Glomerular endothelial cell (primary cell): ENCODE data around the gene KREMEN1. TPM values are rescaled to one million over a fixed set of nuclear protein-coding genes. Genes with fewer than 3 reads are reported as not detected.

Experiments used
- DNase-seq: peaks from one replicate; pipeline ENCODE4 v3.0.0-alpha.2; 2011; ENCODE audit warnings: low read depth, low spot score; ENCODE audit errors: extremely low read depth
- total RNA-seq: library from RNA; depleted of rRNA; stranded (reverse); fragments of >200 nt; gene quantifications from 2 replicates; pipeline ENCODE4 v1.2.3, GENCODE V29; 2015

Gene KREMEN1
- total RNA-seq, 1 donor from 2014 or later = 2.3 TPM

DNA sequence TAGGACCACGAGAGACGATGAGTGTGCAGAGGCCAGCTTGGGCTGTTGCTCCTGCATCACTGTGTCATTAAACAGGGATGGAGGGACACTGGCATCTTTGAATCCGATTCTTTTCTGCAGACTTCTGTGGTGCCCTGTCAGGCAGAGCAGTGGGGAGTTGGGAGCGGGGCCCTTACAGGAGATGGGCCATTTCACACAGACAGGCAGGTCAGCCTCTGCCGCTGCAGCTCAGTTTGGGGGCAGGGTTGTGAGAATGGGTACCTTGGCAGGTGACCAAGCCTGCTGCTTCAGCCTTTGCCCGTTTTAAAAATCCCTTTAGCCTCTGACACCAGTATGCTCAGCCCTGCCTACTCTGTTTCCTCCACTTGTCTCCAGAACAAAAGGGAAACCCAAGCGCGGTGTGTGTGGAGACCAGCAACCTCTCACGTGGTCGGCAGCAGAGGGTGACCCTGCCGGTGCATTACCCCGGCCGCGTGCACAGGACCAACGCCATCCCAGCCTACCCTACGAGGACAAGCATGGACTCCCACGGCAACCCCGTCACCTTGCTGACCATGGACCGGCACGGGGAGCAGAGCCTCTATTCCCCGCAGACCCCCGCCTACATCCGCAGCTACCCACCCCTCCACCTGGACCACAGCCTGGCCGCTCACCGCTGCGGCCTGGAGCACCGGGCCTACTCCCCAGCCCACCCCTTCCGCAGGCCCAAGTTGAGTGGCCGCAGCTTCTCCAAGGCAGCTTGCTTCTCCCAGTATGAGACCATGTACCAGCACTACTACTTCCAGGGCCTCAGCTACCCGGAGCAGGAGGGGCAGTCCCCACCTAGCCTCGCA, 23.8 kb upstream of the KREMEN1 start:
- DNase-seq = no peak

DNA sequence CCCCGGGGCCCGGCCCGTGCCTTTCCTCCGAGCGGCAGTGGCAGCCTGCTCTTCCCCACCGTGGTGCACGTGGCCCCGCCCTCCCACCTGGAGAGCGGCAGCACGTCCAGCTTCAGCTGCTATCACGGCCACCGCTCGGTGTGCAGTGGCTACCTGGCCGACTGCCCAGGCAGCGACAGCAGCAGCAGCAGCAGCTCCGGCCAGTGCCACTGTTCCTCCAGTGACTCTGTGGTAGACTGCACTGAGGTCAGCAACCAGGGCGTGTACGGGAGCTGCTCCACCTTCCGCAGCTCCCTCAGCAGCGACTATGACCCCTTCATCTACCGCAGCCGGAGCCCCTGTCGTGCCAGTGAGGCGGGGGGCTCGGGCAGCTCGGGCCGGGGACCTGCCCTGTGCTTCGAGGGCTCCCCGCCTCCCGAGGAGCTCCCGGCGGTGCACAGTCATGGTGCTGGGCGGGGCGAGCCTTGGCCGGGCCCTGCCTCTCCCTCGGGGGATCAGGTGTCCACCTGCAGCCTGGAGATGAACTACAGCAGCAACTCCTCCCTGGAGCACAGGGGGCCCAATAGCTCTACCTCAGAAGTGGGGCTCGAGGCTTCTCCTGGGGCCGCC, 23.1 kb upstream of the KREMEN1 start:
- DNase-seq = no peak

DNA sequence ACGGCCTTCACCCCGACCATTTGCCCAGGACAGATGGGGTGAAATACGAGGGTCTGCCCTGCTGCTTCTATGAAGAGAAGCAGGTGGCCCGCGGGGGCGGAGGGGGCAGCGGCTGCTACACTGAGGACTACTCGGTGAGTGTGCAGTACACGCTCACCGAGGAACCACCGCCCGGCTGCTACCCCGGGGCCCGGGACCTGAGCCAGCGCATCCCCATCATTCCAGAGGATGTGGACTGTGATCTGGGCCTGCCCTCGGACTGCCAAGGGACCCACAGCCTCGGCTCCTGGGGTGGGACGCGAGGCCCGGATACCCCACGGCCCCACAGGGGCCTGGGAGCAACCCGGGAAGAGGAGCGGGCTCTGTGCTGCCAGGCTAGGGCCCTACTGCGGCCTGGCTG, 22.4 kb upstream of the KREMEN1 start:
- no peak for DNase-seq

DNA sequence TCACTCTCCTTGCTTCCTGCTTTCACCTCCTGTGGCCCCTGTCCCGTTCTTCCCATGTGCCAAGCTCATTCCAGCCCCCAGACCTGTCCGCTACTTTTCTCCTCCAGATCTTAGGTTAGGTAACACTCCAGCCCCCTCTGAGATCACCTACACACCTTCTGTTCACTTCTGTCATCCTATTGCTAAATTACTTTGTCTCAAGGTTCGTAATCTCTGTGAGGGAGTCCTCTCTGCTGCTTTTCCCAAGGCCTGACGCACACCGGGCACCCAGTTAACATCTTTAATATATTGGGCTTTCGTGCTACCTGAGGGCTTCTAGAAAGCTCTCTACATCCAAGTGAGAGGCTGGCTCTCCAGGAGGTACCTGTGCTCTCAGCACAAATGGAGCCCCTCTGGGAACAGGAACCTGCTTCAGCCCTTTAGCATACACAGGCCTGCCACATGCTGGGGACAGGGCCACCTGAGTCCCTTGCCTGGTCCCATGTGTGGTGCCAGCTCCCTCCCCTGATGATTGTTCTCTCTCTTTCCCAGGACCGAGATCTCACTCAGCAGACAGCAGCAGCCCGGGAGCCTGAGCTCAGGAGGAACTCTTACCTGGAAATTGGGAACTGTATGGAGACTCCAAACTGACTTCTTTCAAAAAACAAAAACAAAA, 19.7 kb upstream of the KREMEN1 start:
- no peak for DNase-seq

- no peak for DNase-seq
Observed at GRCh38 chr22:29054251-29054767, 18.5 kb upstream of the KREMEN1 start.

- no peak for DNase-seq
Observed at GRCh38 chr22:29055192-29055830, 17.5 kb upstream of the KREMEN1 start.

DNA sequence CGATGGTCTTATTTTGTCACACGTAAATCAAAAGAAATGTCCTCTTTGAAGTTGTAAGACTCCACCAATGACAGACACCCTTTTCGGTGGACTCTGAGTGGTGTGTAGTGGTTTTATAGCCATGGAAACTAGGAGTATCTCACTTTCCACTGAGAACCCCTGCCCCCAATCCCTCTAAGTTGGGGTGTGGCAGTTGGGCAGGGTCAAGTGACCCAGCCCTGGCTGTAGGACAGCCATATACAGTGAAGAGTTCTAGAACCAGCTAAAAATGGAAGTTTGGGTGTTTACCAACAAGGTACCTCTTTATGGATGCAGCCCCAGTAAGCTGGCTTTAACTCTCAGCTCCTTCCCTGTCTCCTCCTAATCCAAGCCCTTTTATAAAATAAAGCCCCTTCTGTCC, 16.4 kb upstream of the KREMEN1 start:
- DNase-seq = no peak

- DNase-seq = no peak
Observed at GRCh38 chr22:29060251-29060869, 12.5 kb upstream of the KREMEN1 start.

- DNase-seq = no peak
Observed at GRCh38 chr22:29060931-29061330, 11.9 kb upstream of the KREMEN1 start.

GRCh38 chr22:29061773-29062172, 11.1 kb upstream of the KREMEN1 start, which contains the start of gene C22orf31:
Gene C22orf31, minus strand, starts transcription at chr22:29061831. Its CDS starts 39 bp downstream, at chr22:29061792.
- DNase-seq = no peak

- no peak for DNase-seq
Observed at GRCh38 chr22:29062286-29062821, 10.5 kb upstream of the KREMEN1 start.

DNA sequence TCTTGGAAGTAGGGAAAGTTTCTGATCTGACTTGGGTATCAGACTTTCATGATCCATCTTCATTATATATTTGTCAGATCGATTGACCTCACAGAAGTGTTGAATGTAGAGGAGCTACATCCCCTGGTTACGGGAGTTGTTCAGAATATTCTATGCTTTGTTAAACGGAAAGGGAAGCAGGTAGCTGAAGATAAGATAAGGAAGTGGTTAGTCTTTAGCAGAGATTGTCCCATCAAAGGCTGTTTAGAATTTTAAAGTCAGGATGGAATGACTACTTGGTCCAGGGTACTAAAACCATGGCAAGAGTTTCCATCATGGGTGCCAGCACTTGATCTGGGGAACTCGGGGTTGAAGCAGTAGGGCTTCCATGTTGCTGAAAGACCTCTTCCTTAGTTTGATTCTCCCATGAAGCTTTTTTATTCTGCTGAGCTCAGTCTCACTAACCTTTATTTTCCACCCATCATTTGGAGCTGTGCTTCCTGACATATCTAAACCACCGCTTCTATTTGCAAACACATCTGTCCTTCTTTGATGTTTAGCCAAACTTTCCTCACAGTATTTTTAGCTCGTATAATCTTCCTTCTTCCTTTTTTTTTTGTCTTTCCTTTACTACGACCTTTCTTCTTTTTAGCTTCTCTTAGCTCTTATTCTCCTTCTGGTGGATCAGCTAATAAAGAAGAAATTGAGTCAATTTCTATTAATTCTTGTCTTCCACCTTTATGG, 7.2 kb upstream of the KREMEN1 start:
- no peak for DNase-seq

GRCh38 chr22:29069463-29069862, 3.4 kb upstream of the KREMEN1 start:
- no peak for DNase-seq

DNA sequence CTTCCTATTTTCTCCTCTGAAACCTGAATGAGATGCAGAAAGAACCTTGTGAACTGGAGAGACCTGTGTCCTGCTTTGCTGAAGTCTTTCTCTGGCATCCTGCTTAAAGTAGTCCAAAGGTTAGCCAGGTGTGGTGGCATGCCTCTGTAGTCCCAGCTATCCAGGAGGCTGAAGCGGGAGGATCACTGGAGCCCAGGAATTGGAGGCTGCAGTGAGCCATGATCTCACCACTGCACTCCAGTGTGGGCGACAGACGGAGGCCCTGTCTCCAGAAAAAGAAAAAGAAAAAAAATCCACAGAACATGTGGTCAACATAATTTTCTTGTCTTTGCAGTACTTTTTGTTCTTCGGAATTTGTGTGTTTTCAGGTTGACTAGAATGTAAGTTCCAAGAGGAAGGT, 2.3 kb upstream of the KREMEN1 start:
- no peak for DNase-seq

DNA sequence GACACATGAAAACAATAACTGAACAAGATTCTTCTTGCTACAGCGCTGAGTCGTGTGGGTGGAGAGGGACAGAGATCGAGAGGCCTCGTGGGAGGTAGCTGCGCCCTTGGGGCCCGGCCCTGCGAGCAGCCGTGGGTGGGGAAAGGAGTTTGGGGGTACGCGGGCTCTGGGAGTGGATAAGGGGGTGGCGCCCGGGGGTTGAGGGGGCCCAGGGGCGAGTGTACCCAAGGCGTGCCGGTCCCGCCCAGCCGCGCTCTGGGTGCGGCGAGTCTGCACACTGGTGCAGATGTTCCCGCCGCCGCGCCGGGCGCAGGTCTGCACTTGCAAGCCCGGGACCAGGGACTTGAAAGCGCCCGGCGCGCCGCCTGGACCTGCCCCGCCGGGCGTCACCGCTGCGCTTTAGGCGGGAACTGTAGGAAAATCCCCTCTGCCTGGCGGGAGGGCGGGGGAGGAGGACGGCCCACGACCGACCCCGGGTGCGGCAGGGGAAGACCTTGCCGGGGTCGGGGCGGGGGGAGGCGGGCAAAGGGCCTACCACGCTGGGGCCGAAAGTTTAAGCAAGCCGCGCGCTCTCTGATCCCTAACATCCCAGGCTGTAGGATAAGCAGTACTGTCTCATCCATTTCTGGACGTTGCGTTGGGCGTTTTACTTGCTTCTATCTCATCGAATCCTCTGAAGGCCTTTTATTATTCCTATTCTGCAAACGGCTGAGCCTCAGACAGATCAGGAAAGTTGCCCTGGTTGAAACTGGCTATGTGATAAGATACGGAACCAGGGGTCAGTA, 1.4 kb upstream of the KREMEN1 start:
- DNase-seq = no peak

GRCh38 chr22:29072193-29072978, 449 bp upstream of the KREMEN1 start:
- no peak for DNase-seq

DNA sequence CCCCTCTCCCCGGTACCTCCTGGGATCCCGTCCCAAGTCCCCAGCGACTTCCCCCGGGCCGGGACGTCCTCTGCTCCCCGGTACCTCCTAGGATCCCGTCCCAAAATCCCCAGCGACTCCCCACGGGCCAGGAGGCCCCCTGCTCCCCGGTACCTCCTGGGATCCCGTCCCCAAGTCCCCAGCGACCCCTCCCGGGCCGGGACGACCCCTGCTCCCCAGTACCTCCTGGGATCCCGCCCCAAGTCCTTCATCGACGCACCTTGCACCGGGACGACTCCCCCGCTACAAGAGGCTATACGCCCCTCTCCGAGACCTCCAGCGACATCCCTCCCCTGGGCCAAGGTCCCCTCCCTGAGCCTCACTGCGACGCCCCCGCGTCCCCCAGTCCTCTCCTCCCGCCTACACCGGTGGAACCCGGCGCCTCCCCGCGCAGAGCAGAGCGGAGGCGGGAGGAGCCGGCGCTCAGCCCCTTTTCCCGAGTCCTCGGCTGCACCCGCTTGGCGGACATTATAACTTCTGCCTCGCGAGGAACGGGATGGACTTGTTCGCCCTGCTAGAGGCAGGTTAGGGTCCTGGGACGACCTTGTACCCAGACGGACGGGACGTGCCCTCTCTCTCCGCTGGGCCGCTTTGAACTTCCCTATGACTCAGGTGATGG, 912 bp downstream of the KREMEN1 start:
- no peak for DNase-seq
